HCT116 (cell line): ENCODE measurements around the gene HMCES. TPM values are rescaled to one million over a fixed set of nuclear protein-coding genes. Genes with fewer than 3 reads are reported as not detected.

Experiments used
- ATAC-seq: fragments of 200-7000 bp; cut with Tn5 transposase; 2 replicates; pipeline ENCODE4 v1.9.1; 2020; ENCODE audit warnings: mild to moderate bottlenecking, moderate library complexity
- BruUV-seq: library from RNA; stranded (reverse); fragments of 400-500 nt; replicated peaks from 2 replicates; lab custom pipeline; 2021; lab: Mats Ljungman, UMichigan
- CTCF ChIA-PET: fragments of 300-600 bp; sonication (Branson Sonifier 250); formaldehyde crosslinking; loops from one replicate; lab custom pipeline; 2021; ENCODE audit warnings: antibody characterized with exemption; lab: Charles Lee
- POLR2A ChIA-PET: fragments of 300-600, 350-600 bp; sonication (Branson Sonifier 250); formaldehyde crosslinking; loops from one replicate; lab custom pipeline; 2021; ENCODE audit warnings: antibody characterized with exemption; lab: Charles Lee
- RAD21 ChIA-PET, 2 experiments: fragments of 300-600 bp; sonication (Branson Sonifier 250); formaldehyde crosslinking; loops; one replicate each; lab custom pipeline; 2023; ENCODE audit warnings: low total read pairs in 2 of 2; ENCODE audit not compliant: uncharacterized antibody in 2 of 2, unreplicated experiment in 2 of 2, low non-redundant PET in 1 of 2; lab: Charles Lee
- DNase-seq: peaks from one replicate; pipeline ENCODE4 v3.0.0-alpha.2; 2010; ENCODE audit warnings: low read depth, low spot score
- H2AFZ ChIP-seq: fragments of 200-600 bp; shearing (Covaris generic), sonication (generic); 2 replicates; pipeline ENCODE4 v1.6.1; 2017; ENCODE audit warnings: low read depth, mixed run types, mixed read lengths, antibody characterized with exemption, low read length; ENCODE audit not compliant: poor library complexity, severe bottlenecking
- H3K27ac ChIP-seq: 2 replicates; pipeline ENCODE4 v1.5.1; 2012; ENCODE audit warnings: low read depth, low read length
- H3K27me3 ChIP-seq: fragments of 200-600 bp; sonication (generic); 2 replicates; pipeline ENCODE4 v1.6.1; 2016; ENCODE audit warnings: mixed run types, low read length, mixed read lengths; ENCODE audit not compliant: insufficient read depth
- H3K36me3 ChIP-seq, 2 experiments: fragments of 200-500 bp in 1 of 2; fragments of 200-600 bp in 1 of 2; sonication (Bioruptor generic) in 1 of 2; sonication (generic) in 1 of 2; 2 replicates each; pipeline versions ENCODE4 v1.5.1 to v1.6.1; 2014 to 2016; ENCODE audit warnings: low read length in 2 of 2, inconsistent platforms in 1 of 2, mixed read lengths in 1 of 2, mixed run types in 1 of 2; ENCODE audit not compliant: insufficient read depth in 2 of 2, control insufficient read depth in 1 of 2
- H3K4me1 ChIP-seq, 2 experiments: fragments of 200-600 bp in 1 of 2; sonication (generic) in 1 of 2; 2 replicates each; pipeline versions ENCODE4 v1.5.1 to v1.6.1; 2012 to 2017; ENCODE audit warnings: low read length in 2 of 2, inconsistent platforms in 1 of 2, mild to moderate bottlenecking in 1 of 2, mixed read lengths in 1 of 2, mixed run types in 1 of 2, moderate library complexity in 1 of 2; ENCODE audit not compliant: insufficient read depth in 2 of 2, control insufficient read depth in 1 of 2
- H3K4me2 ChIP-seq: fragments of 200-600 bp; sonication (generic); 2 replicates; pipeline ENCODE4 v1.6.1; 2017; ENCODE audit warnings: mixed run types, low read length, mixed read lengths
- H3K4me3 ChIP-seq, 2 experiments: fragments of 200-600 bp in 1 of 2; sonication (generic) in 1 of 2; replicated peaks in 1 of 2; 2 replicates each; pipeline ENCODE4 v1.5.1; 2011 to 2016; ENCODE audit warnings: low read length in 2 of 2, control low read depth in 1 of 2, low read depth in 1 of 2, mild to moderate bottlenecking in 1 of 2, mixed read lengths in 1 of 2, mixed run types in 1 of 2
- H3K79me2 ChIP-seq: fragments of 200-600 bp; sonication (generic); 2 replicates; pipeline ENCODE4 v1.6.1; 2017; ENCODE audit warnings: mild to moderate bottlenecking, mixed run types, low read length, moderate library complexity, mixed read lengths; ENCODE audit not compliant: insufficient read depth
- H3K9ac ChIP-seq: fragments of 200-600 bp; sonication (generic); 2 replicates; pipeline ENCODE4 v1.6.1; 2016; ENCODE audit warnings: low read length, mixed read lengths
- H3K9me2 ChIP-seq: fragments of 200-600 bp; sonication (generic), shearing (Covaris generic); 2 replicates; pipeline ENCODE4 v1.6.1; 2017; ENCODE audit warnings: mixed run types, mild to moderate bottlenecking, moderate library complexity; ENCODE audit not compliant: insufficient read depth
- H3K9me3 ChIP-seq, 2 experiments: fragments of 200-500 bp in 1 of 2; fragments of 200-600 bp in 1 of 2; sonication (Bioruptor generic) in 1 of 2; sonication (generic) in 1 of 2; 2 replicates each; pipeline ENCODE4 v1.6.1; 2014 to 2017; ENCODE audit warnings: low read length in 2 of 2, mixed read lengths in 2 of 2, inconsistent platforms in 1 of 2, low read depth in 1 of 2, mild to moderate bottlenecking in 1 of 2, mixed run types in 1 of 2, moderate library complexity in 1 of 2; ENCODE audit not compliant: control insufficient read depth in 1 of 2, insufficient read depth in 1 of 2
- H4K20me1 ChIP-seq: fragments of 200-600 bp; sonication (generic), shearing (Covaris generic); 2 replicates; pipeline ENCODE4 v1.6.1; 2017; ENCODE audit warnings: mixed run types, mild to moderate bottlenecking, moderate library complexity; ENCODE audit not compliant: insufficient read depth
- EZH2 ChIP-seq: fragments of 200-600 bp; sonication (generic); IDR thresholded peaks from 2 replicates; pipeline ENCODE4 v1.6.1; 2017; ENCODE audit warnings: antibody characterized with exemption, mixed run types
- JUND ChIP-seq: IDR thresholded peaks from 2 replicates; pipeline ENCODE4 v1.6.1; 2012
- POLR2A ChIP-seq: IDR thresholded peaks from 2 replicates; pipeline ENCODE4 v1.7.0; 2011; ENCODE audit warnings: borderline replicate concordance; ENCODE audit not compliant: insufficient read depth, insufficient read length; ENCODE audit errors: extremely low read depth
- POLR2AphosphoS5 ChIP-seq: IDR thresholded peaks from 2 replicates; pipeline ENCODE4 v1.6.1; 2011; ENCODE audit warnings: mild to moderate bottlenecking, low read depth, low read length, moderate library complexity
- RAD21 ChIP-seq: IDR thresholded peaks from 2 replicates; pipeline ENCODE4 v1.6.1; 2012; ENCODE audit warnings: low read depth, mild to moderate bottlenecking
- TCF7L2 ChIP-seq: IDR thresholded peaks from 2 replicates; pipeline ENCODE4 v1.7.0; 2011; ENCODE audit warnings: borderline replicate concordance, inconsistent platforms; ENCODE audit not compliant: insufficient read depth, insufficient read length; ENCODE audit errors: extremely low read depth
- intact Hi-C: fragments of 100-400 bp; cut with micrococcal nuclease; formaldehyde crosslinking; loops from 2 replicates; pipeline ENCODE4 v1.10.0; 2022
- total RNA-seq: library from RNA; stranded (reverse); gene quantifications from one replicate; pipeline ENCODE4 v1.2.1, GENCODE V29; 2021; ENCODE audit not compliant: unreplicated experiment
- TF ChIP-seq, protein P1 (sequence below), 3 experiments: fragments of 200-600 bp in 1 of 3; sonication (generic) in 1 of 3; IDR thresholded peaks in 2 of 3; conservative IDR thresholded peaks in 1 of 3; 2 replicates each; pipeline ENCODE4 v1.5.1; 2012 to 2017; ENCODE audit warnings: low read depth in 2 of 3, low read length in 2 of 3, antibody characterized with exemption in 1 of 3, borderline replicate concordance in 1 of 3, control low read depth in 1 of 3, mild to moderate bottlenecking in 1 of 3, mixed read lengths in 1 of 3, mixed run types in 1 of 3, moderate library complexity in 1 of 3; ENCODE audit not compliant: insufficient read depth in 1 of 3
- TF ChIP-seq, protein P2 (sequence below): IDR thresholded peaks from 2 replicates; pipeline ENCODE4 v1.6.1; 2012; ENCODE audit warnings: low read depth

The HMCES gene
- total RNA-seq, 1 experiment from 2014 or later, result 78.9 TPM

DNA sequence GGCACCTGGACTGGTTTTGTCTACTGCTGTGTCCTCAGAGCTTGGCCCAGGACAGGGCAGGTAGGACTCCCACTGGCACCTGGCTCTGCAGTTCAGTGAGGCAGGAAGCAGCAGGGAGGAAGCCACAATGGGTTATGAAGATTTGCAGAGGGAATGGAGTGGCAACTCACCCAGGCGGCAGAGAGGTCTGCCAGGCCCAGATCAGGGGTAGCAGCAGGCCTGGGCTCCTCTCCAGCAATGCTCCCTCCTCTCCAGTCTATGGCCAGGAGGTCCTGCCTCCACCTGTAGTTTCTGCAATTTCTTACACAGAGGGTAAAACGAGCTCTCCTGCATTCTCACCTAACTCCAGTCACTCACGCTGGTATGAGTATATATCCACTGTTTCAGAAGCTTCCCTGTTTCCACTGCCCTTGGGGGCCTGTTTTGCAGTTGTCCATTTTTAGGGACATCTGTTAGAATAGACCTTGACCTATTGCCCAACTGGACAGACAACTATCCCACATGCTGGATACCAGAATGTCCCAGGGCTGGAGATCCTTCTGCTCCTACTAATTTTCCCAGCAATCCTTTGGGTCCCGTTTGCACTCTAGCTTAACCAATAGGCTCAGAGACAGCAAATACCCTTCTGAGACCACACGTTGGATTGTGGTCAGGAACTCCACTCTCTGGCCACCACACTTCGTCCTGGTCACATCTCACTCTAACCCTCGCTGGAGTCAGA lies 35.2 kb downstream of the HMCES start:
- H3K4me2 ChIP-seq, result peak overlapping the region; percentile 95
- H3K79me2 ChIP-seq, result peaks cover 7% of the 10 kb centered on the region; the same call in 1 of the 2 replicates
- H3K9ac ChIP-seq, result no peak overlapping the region; the same call in 1 of the 2 replicates
- peak overlapping the region; percentile 85 to 93; a peak in 3 of 4 replicates for H3K4me3 ChIP-seq
- ChIA-PET CTCF (interaction anchor here (0.7 kb wide), 1 partner anchor 9 kb away, joined by 3 read pairs; no protein-coding TSS in a partner anchor), POLR2A (interaction anchor here (0.6 to 1.3 kb wide), 5 partner anchors 34 to 310 kb away, joined by 3 read pairs; partner anchors contain the start of genes COPG1 and RAB43), RAD21 (no interaction called here)
- peak overlapping the region; percentile 4; the same call in 1 of the 2 replicates for H3K27ac ChIP-seq
- H3K9me3 ChIP-seq, result no peaks in the 10 kb centered on the region
- H3K36me3 ChIP-seq, result no peaks in the 10 kb centered on the region
- ATAC-seq (no peak), DNase-seq (no peak)
- H3K27me3 ChIP-seq, result no peaks in the 10 kb centered on the region
- peaks cover 14 to 35% of the 10 kb centered on the region in 2 experiments for H3K4me1 ChIP-seq
- H2AFZ ChIP-seq, result no peak overlapping the region
- H4K20me1 ChIP-seq, result no peaks in the 10 kb centered on the region
- intact Hi-C loops, result no loop called here
- no peak for TF ChIP-seq JUND
- TF ChIP-seq POLR2A, result peak; percentile 49
- peak; percentile 68 for TF ChIP-seq POLR2AphosphoS5
- BruUV-seq, result no TSS peak
- no peaks in the 10 kb centered on the region for H3K9me2 ChIP-seq

DNA sequence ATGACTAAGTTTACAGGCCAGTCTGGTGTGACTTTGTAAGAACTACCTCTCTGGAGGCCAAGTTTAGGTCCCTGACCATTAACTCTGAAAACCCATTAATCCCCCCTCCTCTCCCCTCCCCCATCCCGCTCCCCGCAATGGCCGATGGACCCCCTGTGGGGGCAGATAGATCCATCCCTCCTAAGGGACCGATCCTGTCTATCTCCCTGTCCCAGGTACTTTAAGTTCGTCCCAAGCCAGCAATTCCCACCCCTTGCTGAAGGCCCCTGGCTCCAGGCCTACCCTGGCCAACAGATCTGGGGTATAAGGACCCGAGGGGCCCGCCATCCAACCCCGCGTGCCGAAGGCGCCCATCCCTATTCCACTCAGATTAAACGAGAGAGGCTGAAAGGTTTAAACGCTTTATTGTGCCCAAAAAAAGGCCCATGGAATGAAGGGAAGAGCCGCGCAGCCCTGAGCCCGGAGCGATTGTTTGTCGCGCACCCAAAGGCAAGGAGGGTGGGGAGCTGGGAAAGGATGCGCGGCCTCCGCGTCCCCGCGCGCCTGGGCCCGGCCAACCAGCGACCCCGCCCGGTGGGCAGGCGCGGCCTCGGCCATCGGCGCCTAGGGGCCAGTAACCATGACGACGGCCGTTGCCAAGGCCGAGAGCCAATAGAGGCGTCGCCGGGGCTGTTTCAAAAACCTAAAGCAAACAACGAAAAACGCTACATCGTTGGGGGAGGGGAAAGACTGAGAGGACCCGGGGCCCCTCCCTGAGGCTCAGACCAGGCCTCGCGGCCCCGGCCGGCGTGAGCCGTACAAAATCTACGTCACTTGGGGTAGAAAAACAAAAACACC lies 35.9 kb downstream of the HMCES start:
- no peaks in the 10 kb centered on the region for H3K9me3 ChIP-seq
- H3K9ac ChIP-seq, result peak overlapping the region; percentile 95
- RAD21 ChIA-PET, result no interaction called here
- no peaks in the 10 kb centered on the region for H3K36me3 ChIP-seq
- CTCF ChIA-PET, result interaction anchor here (0.7 kb wide), 1 partner anchor 10 kb away, joined by 3 read pairs; no protein-coding TSS in a partner anchor
- intact Hi-C loops, result no loop called here
- H3K4me1 ChIP-seq, result peaks cover 14 to 34% of the 10 kb centered on the region in 2 experiments
- H3K4me3 ChIP-seq, result peak overlapping the region; percentile 85 to 93
- peak; percentile 51 for DNase-seq
- no peaks in the 10 kb centered on the region for H3K27me3 ChIP-seq
- TF ChIP-seq, protein P1, sequence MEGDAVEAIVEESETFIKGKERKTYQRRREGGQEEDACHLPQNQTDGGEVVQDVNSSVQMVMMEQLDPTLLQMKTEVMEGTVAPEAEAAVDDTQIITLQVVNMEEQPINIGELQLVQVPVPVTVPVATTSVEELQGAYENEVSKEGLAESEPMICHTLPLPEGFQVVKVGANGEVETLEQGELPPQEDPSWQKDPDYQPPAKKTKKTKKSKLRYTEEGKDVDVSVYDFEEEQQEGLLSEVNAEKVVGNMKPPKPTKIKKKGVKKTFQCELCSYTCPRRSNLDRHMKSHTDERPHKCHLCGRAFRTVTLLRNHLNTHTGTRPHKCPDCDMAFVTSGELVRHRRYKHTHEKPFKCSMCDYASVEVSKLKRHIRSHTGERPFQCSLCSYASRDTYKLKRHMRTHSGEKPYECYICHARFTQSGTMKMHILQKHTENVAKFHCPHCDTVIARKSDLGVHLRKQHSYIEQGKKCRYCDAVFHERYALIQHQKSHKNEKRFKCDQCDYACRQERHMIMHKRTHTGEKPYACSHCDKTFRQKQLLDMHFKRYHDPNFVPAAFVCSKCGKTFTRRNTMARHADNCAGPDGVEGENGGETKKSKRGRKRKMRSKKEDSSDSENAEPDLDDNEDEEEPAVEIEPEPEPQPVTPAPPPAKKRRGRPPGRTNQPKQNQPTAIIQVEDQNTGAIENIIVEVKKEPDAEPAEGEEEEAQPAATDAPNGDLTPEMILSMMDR (IDR thresholded peaks at IDR 0.05 in 2 of 3, conservative IDR thresholded peaks at IDR 0.05 in 1 of 3; ENCODE audit: borderline replicate concordance in 1 of 3, insufficient read depth in 1 of 3, low read depth in 2 of 3, low read length in 2 of 3), result peak in 1 of 3 experiments; percentile 12; a peak in 1 of 6 replicates
- TF ChIP-seq TCF7L2 (peak; percentile 11), RAD21 (no peak), EZH2 (no peak), POLR2AphosphoS5 (peak; percentile 70), POLR2A (peak; percentile 50)
- TF ChIP-seq, protein P2, sequence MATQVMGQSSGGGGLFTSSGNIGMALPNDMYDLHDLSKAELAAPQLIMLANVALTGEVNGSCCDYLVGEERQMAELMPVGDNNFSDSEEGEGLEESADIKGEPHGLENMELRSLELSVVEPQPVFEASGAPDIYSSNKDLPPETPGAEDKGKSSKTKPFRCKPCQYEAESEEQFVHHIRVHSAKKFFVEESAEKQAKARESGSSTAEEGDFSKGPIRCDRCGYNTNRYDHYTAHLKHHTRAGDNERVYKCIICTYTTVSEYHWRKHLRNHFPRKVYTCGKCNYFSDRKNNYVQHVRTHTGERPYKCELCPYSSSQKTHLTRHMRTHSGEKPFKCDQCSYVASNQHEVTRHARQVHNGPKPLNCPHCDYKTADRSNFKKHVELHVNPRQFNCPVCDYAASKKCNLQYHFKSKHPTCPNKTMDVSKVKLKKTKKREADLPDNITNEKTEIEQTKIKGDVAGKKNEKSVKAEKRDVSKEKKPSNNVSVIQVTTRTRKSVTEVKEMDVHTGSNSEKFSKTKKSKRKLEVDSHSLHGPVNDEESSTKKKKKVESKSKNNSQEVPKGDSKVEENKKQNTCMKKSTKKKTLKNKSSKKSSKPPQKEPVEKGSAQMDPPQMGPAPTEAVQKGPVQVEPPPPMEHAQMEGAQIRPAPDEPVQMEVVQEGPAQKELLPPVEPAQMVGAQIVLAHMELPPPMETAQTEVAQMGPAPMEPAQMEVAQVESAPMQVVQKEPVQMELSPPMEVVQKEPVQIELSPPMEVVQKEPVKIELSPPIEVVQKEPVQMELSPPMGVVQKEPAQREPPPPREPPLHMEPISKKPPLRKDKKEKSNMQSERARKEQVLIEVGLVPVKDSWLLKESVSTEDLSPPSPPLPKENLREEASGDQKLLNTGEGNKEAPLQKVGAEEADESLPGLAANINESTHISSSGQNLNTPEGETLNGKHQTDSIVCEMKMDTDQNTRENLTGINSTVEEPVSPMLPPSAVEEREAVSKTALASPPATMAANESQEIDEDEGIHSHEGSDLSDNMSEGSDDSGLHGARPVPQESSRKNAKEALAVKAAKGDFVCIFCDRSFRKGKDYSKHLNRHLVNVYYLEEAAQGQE, result no peak
- BruUV-seq, result TSS peak; percentile 81
- peak overlapping the region; percentile 95 for H3K4me2 ChIP-seq
- no peaks in the 10 kb centered on the region for H4K20me1 ChIP-seq
- peak overlapping the region; percentile 84 for H3K27ac ChIP-seq
- POLR2A ChIA-PET, result interaction anchor here (0.9 to 2.4 kb wide), 3 partner anchors 14 to 311 kb away, joined by 3 to 11 read pairs (median 3); no protein-coding TSS in a partner anchor
- no peaks in the 10 kb centered on the region for H3K9me2 ChIP-seq
- peaks cover 7% of the 10 kb centered on the region; the same call in 1 of the 2 replicates for H3K79me2 ChIP-seq
- H2AFZ ChIP-seq, result no peak overlapping the region
- peak; percentile 52 for ATAC-seq
